Loucy (cell line): ENCODE data around the gene COL23A1.

Experiments used
- H2AFZ ChIP-seq: fragments of 200-600 bp; sonication (generic); 2 replicates; pipeline ENCODE4 v1.6.0; 2016; ENCODE audit warnings: antibody characterized with exemption, mild to moderate bottlenecking, low read length, moderate library complexity
- H3F3A ChIP-seq: fragments of 200-600 bp; 2 replicates; pipeline ENCODE4 v1.6.0; 2016; ENCODE audit warnings: antibody characterized with exemption, low read depth, mild to moderate bottlenecking
- H3K27me3 ChIP-seq: fragments of 200-600 bp; sonication (generic); 2 replicates; pipeline ENCODE4 v1.6.1; 2014; ENCODE audit warnings: low read length, mild to moderate bottlenecking; ENCODE audit not compliant: insufficient read depth, poor library complexity, severe bottlenecking
- H3K36me3 ChIP-seq: fragments of 200-600 bp; sonication (generic); 2 replicates; pipeline ENCODE4 v1.6.1; 2016; ENCODE audit warnings: low read length; ENCODE audit not compliant: insufficient read depth
- H3K4me1 ChIP-seq: fragments of 200-600 bp; sonication (generic); 2 replicates; pipeline ENCODE4 v1.5.1; 2014; ENCODE audit warnings: low read length, mild to moderate bottlenecking; ENCODE audit not compliant: insufficient read depth, poor library complexity, severe bottlenecking
- H3K4me2 ChIP-seq: fragments of 200-600 bp; sonication (generic); 2 replicates; pipeline ENCODE4 v1.6.0; 2014; ENCODE audit warnings: antibody characterized with exemption, low read length, low read depth, mild to moderate bottlenecking; ENCODE audit not compliant: poor library complexity, severe bottlenecking
- H3K4me3 ChIP-seq: fragments of 200-600 bp; sonication (generic); 2 replicates; pipeline ENCODE4 v1.5.1; 2014; ENCODE audit warnings: low read length, mild to moderate bottlenecking, mixed read lengths; ENCODE audit not compliant: poor library complexity, severe bottlenecking
- H3K79me2 ChIP-seq: fragments of 200-600 bp; sonication (generic); 2 replicates; pipeline ENCODE4 v1.6.1; 2014; ENCODE audit warnings: low read length; ENCODE audit not compliant: insufficient read depth
- H3K9ac ChIP-seq: fragments of 200-600 bp; sonication (generic); 2 replicates; pipeline ENCODE4 v1.6.0; 2014; ENCODE audit warnings: mild to moderate bottlenecking, low read depth, low read length, moderate library complexity; ENCODE audit not compliant: poor library complexity, severe bottlenecking
- H3K9me2 ChIP-seq: fragments of 200-600 bp; sonication (generic); replicated peaks from 2 replicates; pipeline ENCODE4 v1.6.1; 2016; ENCODE audit warnings: low read depth, low read length, mixed read lengths
- H3K9me3 ChIP-seq: fragments of 200-600 bp; sonication (generic); 2 replicates; pipeline ENCODE4 v1.6.1; 2014; ENCODE audit warnings: mild to moderate bottlenecking, antibody characterized with exemption, low read length, low read depth; ENCODE audit not compliant: insufficient read depth
- H4K20me1 ChIP-seq: fragments of 200-600 bp; sonication (generic); 2 replicates; pipeline ENCODE4 v1.6.0; 2014; ENCODE audit warnings: antibody characterized with exemption, low read length, mild to moderate bottlenecking; ENCODE audit not compliant: insufficient read depth, poor library complexity, severe bottlenecking
- EZH2phosphoT487 ChIP-seq: fragments of 200-600 bp; IDR thresholded peaks from 2 replicates; pipeline ENCODE4 v1.6.1; 2018; ENCODE audit warnings: antibody characterized with exemption, mild to moderate bottlenecking, moderate library complexity, borderline replicate concordance
- TF ChIP-seq, protein P1 (sequence below): fragments of 200-600 bp; sonication (generic); conservative IDR thresholded peaks from 2 replicates; pipeline ENCODE4 v1.5.1; 2014; ENCODE audit warnings: mild to moderate bottlenecking, antibody characterized with exemption, low read length

Gene COL23A1

GRCh38 chr5:178522361-178522760, 67.8 kb downstream of the COL23A1 start:
- Histone ChIP-seq H3K79me2 (no peaks in the 10 kb centered on the region), H3K9me3 (no peaks in the 10 kb centered on the region), H2AFZ (no peak overlapping the region), H3K36me3 (no peaks in the 10 kb centered on the region), H3K4me1 (no peaks in the 10 kb centered on the region), H3K9me2 (no peaks in the 10 kb centered on the region), H3F3A (no peaks in the 10 kb centered on the region), H3K9ac (no peak overlapping the region), H3K4me3 (no peak overlapping the region), H3K4me2 (no peak overlapping the region), H3K27me3 (no peaks in the 10 kb centered on the region), H4K20me1 (no peaks in the 10 kb centered on the region)
- no peak for TF ChIP-seq EZH2phosphoT487
- TF ChIP-seq, protein P1, sequence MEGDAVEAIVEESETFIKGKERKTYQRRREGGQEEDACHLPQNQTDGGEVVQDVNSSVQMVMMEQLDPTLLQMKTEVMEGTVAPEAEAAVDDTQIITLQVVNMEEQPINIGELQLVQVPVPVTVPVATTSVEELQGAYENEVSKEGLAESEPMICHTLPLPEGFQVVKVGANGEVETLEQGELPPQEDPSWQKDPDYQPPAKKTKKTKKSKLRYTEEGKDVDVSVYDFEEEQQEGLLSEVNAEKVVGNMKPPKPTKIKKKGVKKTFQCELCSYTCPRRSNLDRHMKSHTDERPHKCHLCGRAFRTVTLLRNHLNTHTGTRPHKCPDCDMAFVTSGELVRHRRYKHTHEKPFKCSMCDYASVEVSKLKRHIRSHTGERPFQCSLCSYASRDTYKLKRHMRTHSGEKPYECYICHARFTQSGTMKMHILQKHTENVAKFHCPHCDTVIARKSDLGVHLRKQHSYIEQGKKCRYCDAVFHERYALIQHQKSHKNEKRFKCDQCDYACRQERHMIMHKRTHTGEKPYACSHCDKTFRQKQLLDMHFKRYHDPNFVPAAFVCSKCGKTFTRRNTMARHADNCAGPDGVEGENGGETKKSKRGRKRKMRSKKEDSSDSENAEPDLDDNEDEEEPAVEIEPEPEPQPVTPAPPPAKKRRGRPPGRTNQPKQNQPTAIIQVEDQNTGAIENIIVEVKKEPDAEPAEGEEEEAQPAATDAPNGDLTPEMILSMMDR: no peak

- Histone ChIP-seq H3F3A (no peaks in the 10 kb centered on the region), H3K9me3 (no peaks in the 10 kb centered on the region), H3K36me3 (no peaks in the 10 kb centered on the region), H2AFZ (no peak overlapping the region), H3K4me2 (no peak overlapping the region), H4K20me1 (no peaks in the 10 kb centered on the region), H3K27me3 (no peaks in the 10 kb centered on the region), H3K4me1 (no peaks in the 10 kb centered on the region), H3K4me3 (no peak overlapping the region), H3K79me2 (no peaks in the 10 kb centered on the region), H3K9ac (no peak overlapping the region), H3K9me2 (no peaks in the 10 kb centered on the region)
- TF ChIP-seq EZH2phosphoT487: no peak
- TF ChIP-seq, protein P1: no peak
These were observed 69.3 kb downstream of the COL23A1 start for GRCh38 chr5:178520851-178521250.

GRCh38 chr5:178519804-178520203, 70.4 kb downstream of the COL23A1 start:
- Histone ChIP-seq H3K4me2 (no peak overlapping the region), H3K9me2 (no peaks in the 10 kb centered on the region), H3K4me1 (no peaks in the 10 kb centered on the region), H3K79me2 (no peaks in the 10 kb centered on the region), H3K27me3 (no peaks in the 10 kb centered on the region), H3K9ac (no peak overlapping the region), H3K9me3 (no peaks in the 10 kb centered on the region), H2AFZ (no peak overlapping the region), H4K20me1 (no peaks in the 10 kb centered on the region), H3K36me3 (no peaks in the 10 kb centered on the region), H3F3A (no peaks in the 10 kb centered on the region), H3K4me3 (no peak overlapping the region)
- TF ChIP-seq, protein P1: no peak
